Karpas-422 (cell line): ENCODE measurements around the gene PVALEF. TPM values are rescaled to one million over a fixed set of nuclear protein-coding genes. Genes with fewer than 3 reads are reported as not detected.

Experiments
- DNase-seq: peaks from one replicate; pipeline ENCODE4 v3.0.0-alpha.2; 2015
- H2AFZ ChIP-seq: fragments of 200-600 bp; sonication (generic); 2 replicates; pipeline ENCODE4 v1.6.1; 2014; ENCODE audit warnings: antibody characterized with exemption, low read length, mixed read lengths
- H3K27ac ChIP-seq: fragments of 200-600 bp; sonication (generic); 2 replicates; pipeline ENCODE4 v1.5.1; 2014; ENCODE audit warnings: mild to moderate bottlenecking, low read length, moderate library complexity
- H3K27me3 ChIP-seq: fragments of 200-600 bp; sonication (generic); 2 replicates; pipeline ENCODE4 v1.6.1; 2014; ENCODE audit warnings: low read length, mixed read lengths
- H3K36me3 ChIP-seq: fragments of 200-600 bp; sonication (generic); 2 replicates; pipeline ENCODE4 v1.6.1; 2014; ENCODE audit warnings: low read length, mixed read lengths; ENCODE audit not compliant: insufficient read depth
- H3K4me1 ChIP-seq: fragments of 200-600 bp; sonication (generic); 2 replicates; pipeline ENCODE4 v1.6.1; 2014; ENCODE audit warnings: mild to moderate bottlenecking, low read length, mixed read lengths
- H3K4me2 ChIP-seq: fragments of 200-600 bp; sonication (generic); 2 replicates; pipeline ENCODE4 v1.6.1; 2014; ENCODE audit warnings: low read length, low read depth, mild to moderate bottlenecking; ENCODE audit not compliant: poor library complexity, severe bottlenecking
- H3K4me3 ChIP-seq: fragments of 200-600 bp; sonication (generic); 2 replicates; pipeline ENCODE4 v1.5.1; 2014; ENCODE audit warnings: mild to moderate bottlenecking, antibody characterized with exemption, low read length, mixed read lengths
- H3K79me2 ChIP-seq: fragments of 200-600 bp; sonication (generic); 2 replicates; pipeline ENCODE4 v1.6.1; 2014; ENCODE audit warnings: mild to moderate bottlenecking, low read length, mixed read lengths
- H3K9ac ChIP-seq: fragments of 200-600 bp; sonication (generic); 2 replicates; pipeline ENCODE4 v1.6.0; 2014; ENCODE audit warnings: low read length
- H3K9me2 ChIP-seq: fragments of 200-600 bp; sonication (generic), shearing (Covaris generic); replicated peaks from 2 replicates; pipeline ENCODE4 v1.6.0; 2014; ENCODE audit warnings: mild to moderate bottlenecking, low read length, moderate library complexity; ENCODE audit not compliant: insufficient read depth
- H3K9me3 ChIP-seq: fragments of 300-700, 200-600 bp; sonication (generic); 2 replicates; pipeline ENCODE4 v1.6.1; 2014; ENCODE audit warnings: low read length, mixed read lengths
- H4K20me1 ChIP-seq: fragments of 200-600 bp; sonication (generic); 2 replicates; pipeline ENCODE4 v1.6.1; 2014; ENCODE audit warnings: mild to moderate bottlenecking, antibody characterized with exemption, low read length, low read depth; ENCODE audit not compliant: insufficient read depth
- total RNA-seq: library from RNA; depleted of rRNA; stranded (reverse); fragments of >200 nt; shearing (Covaris generic); gene quantifications from 2 replicates; pipeline ENCODE4 v1.2.3, GENCODE V29; 2014; ENCODE audit warnings: low replicate concordance

PVALEF gene
- total RNA-seq, 1 experiment from 2014 or later = not detected

DNA sequence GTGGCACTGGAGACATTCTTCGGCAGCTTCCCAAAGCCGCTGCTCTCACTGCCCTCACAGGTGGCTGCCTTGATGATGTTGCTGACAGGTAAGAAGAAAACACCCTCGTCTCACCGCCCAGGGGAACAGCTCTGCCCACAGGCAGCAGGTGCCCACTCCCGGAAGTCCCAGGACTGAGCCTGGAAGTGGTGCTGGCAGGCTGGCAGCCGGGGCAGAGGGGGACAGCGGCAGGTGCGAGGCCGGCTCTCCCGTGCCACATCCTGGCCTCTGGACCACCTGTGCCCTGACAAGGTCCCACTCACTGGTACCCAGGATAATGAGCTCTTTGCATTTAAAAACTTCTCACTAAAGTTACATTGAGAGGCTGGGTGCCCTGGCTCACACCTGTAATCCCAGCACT, 37.0 kb downstream of the PVALEF start:
- H3K4me3 ChIP-seq = no peak overlapping the region
- no peaks in the 10 kb centered on the region for H3K27me3 ChIP-seq
- H3K4me1 ChIP-seq = peaks cover 6% of the 10 kb centered on the region
- H3K4me2 ChIP-seq = no peak overlapping the region
- no peaks in the 10 kb centered on the region for H3K9me2 ChIP-seq
- H4K20me1 ChIP-seq = 0 out of 2 replicates have a peak, but pooled peaks cover 2% of the 10 kb centered on the region
- no peaks in the 10 kb centered on the region for H3K9me3 ChIP-seq
- H3K36me3 ChIP-seq = no peaks in the 10 kb centered on the region
- no peak for DNase-seq
- no peak overlapping the region for H3K9ac ChIP-seq
- no peak overlapping the region for H3K27ac ChIP-seq
- H2AFZ ChIP-seq = no peak overlapping the region
- H3K79me2 ChIP-seq = no peaks in the 10 kb centered on the region

DNA sequence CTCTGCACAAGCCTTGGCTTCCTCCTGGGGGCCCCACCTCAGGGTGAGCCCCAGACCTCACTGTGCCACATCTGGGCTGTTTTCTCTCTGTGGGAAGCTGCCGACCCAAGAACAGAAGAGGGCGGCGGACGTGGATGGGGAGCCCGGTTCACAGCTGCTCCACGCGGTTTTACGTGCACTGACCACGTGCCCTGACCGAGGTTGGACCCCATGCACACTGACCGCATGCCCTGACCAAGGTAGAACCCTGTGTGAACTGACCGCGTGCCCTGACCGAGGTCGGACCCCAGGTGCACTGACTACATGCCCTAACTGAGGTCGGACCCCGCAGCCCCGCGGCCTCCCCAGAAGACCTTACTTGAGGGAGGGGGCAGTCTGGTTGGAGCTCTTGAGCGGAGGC, 37.8 kb downstream of the PVALEF start:
- Histone ChIP-seq H3K4me1 (peaks cover 6% of the 10 kb centered on the region), H3K79me2 (no peaks in the 10 kb centered on the region), H3K4me2 (no peak overlapping the region), H3K9me3 (no peaks in the 10 kb centered on the region), H2AFZ (no peak overlapping the region), H3K27me3 (no peaks in the 10 kb centered on the region), H4K20me1 (0 out of 2 replicates have a peak, but pooled peaks cover 2% of the 10 kb centered on the region), H3K9me2 (no peaks in the 10 kb centered on the region), H3K36me3 (no peaks in the 10 kb centered on the region), H3K9ac (no peak overlapping the region), H3K4me3 (no peak overlapping the region), H3K27ac (no peak overlapping the region)
- no peak for DNase-seq

- H3K27ac ChIP-seq = no peak overlapping the region
- H3K4me3 ChIP-seq = no peak overlapping the region
- no peak for DNase-seq
- no peak overlapping the region for H3K9ac ChIP-seq
- no peaks in the 10 kb centered on the region for H3K27me3 ChIP-seq
- H3K36me3 ChIP-seq = no peaks in the 10 kb centered on the region
- H3K4me2 ChIP-seq = no peak overlapping the region
- no peaks in the 10 kb centered on the region for H3K9me2 ChIP-seq
- peaks cover 6% of the 10 kb centered on the region for H3K4me1 ChIP-seq
- no peaks in the 10 kb centered on the region for H3K79me2 ChIP-seq
- 0 out of 2 replicates have a peak, but pooled peaks cover 2% of the 10 kb centered on the region for H4K20me1 ChIP-seq
- no peak overlapping the region for H2AFZ ChIP-seq
- H3K9me3 ChIP-seq = no peaks in the 10 kb centered on the region
These were observed 39.3 kb downstream of the PVALEF start for GRCh38 chr17:81204578-81204977.

GRCh38 chr17:81206166-81206565, 40.9 kb downstream of the PVALEF start:
- DNase-seq = no peak
- no peaks in the 10 kb centered on the region for H4K20me1 ChIP-seq
- no peak overlapping the region for H3K27ac ChIP-seq
- no peak overlapping the region for H3K4me3 ChIP-seq
- no peak overlapping the region for H2AFZ ChIP-seq
- H3K79me2 ChIP-seq = no peaks in the 10 kb centered on the region
- no peaks in the 10 kb centered on the region for H3K27me3 ChIP-seq
- no peaks in the 10 kb centered on the region for H3K9me3 ChIP-seq
- H3K36me3 ChIP-seq = no peaks in the 10 kb centered on the region
- peaks cover 3% of the 10 kb centered on the region for H3K4me1 ChIP-seq
- H3K9ac ChIP-seq = no peak overlapping the region
- no peaks in the 10 kb centered on the region for H3K9me2 ChIP-seq
- no peak overlapping the region for H3K4me2 ChIP-seq

DNA sequence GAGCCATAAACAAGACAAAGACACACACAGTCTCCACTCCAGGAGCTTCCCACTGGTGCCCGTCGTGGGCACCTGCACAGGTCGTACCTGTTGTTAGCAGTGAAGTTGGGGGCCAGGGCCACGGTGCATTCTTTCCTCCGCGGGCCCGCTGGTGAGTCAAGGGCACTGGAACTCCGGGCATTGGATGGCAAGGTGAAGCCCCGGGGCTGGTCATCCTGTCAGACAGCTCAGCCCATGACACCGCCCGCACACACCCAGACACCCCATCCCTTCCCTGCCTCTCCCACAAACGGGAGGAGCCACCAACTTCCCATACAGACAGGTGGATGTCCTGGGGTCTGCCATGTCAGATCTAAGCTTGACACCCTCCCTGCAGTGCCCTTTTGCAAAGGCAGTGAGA, 41.4 kb downstream of the PVALEF start:
- Histone ChIP-seq H3K9me3 (no peaks in the 10 kb centered on the region), H3K4me2 (no peak overlapping the region), H3K9ac (no peak overlapping the region), H2AFZ (no peak overlapping the region), H3K36me3 (no peaks in the 10 kb centered on the region), H3K4me3 (no peak overlapping the region), H3K4me1 (no peaks in the 10 kb centered on the region; the same call in 1 of the 2 replicates), H4K20me1 (no peaks in the 10 kb centered on the region), H3K79me2 (no peaks in the 10 kb centered on the region), H3K27me3 (no peaks in the 10 kb centered on the region), H3K27ac (no peak overlapping the region), H3K9me2 (no peaks in the 10 kb centered on the region)
- no peak for DNase-seq

GRCh38 chr17:81207610-81208581, 42.6 kb downstream of the PVALEF start:
- Histone ChIP-seq H3K9me3 (no peaks in the 10 kb centered on the region), H3K4me3 (no peak overlapping the region), H3K79me2 (no peaks in the 10 kb centered on the region), H2AFZ (no peak overlapping the region), H3K9me2 (no peaks in the 10 kb centered on the region), H3K36me3 (no peaks in the 10 kb centered on the region), H3K27ac (no peak overlapping the region), H3K9ac (no peak overlapping the region), H3K4me1 (no peaks in the 10 kb centered on the region; the same call in 1 of the 2 replicates), H3K4me2 (no peak overlapping the region), H4K20me1 (no peaks in the 10 kb centered on the region), H3K27me3 (no peaks in the 10 kb centered on the region)
- DNase-seq = peak; percentile 68

GRCh38 chr17:81208651-81209050, 43.3 kb downstream of the PVALEF start:
- Histone ChIP-seq H3K9me3 (no peaks in the 10 kb centered on the region), H2AFZ (no peak overlapping the region), H3K9me2 (no peaks in the 10 kb centered on the region), H3K27ac (no peak overlapping the region), H3K4me2 (no peak overlapping the region), H3K9ac (no peak overlapping the region), H3K79me2 (no peaks in the 10 kb centered on the region), H3K4me3 (no peak overlapping the region), H3K36me3 (no peaks in the 10 kb centered on the region), H4K20me1 (no peaks in the 10 kb centered on the region), H3K27me3 (no peaks in the 10 kb centered on the region), H3K4me1 (no peaks in the 10 kb centered on the region; the same call in 1 of the 2 replicates)
- no peak for DNase-seq

GRCh38 chr17:81209141-81209540, 43.8 kb downstream of the PVALEF start:
- Histone ChIP-seq H4K20me1 (no peaks in the 10 kb centered on the region), H3K27me3 (no peaks in the 10 kb centered on the region)

More at GRCh38 chr17:81209141-81209540, 43.8 kb downstream of the PVALEF start:
- no peak overlapping the region for H3K4me2 ChIP-seq
- H3K79me2 ChIP-seq = no peaks in the 10 kb centered on the region
- H3K9me2 ChIP-seq = no peaks in the 10 kb centered on the region
- no peak overlapping the region for H2AFZ ChIP-seq
- no peak for DNase-seq
- no peak overlapping the region for H3K4me3 ChIP-seq
- H3K9me3 ChIP-seq = no peaks in the 10 kb centered on the region
- H3K9ac ChIP-seq = no peak overlapping the region
- H3K27ac ChIP-seq = no peak overlapping the region
- no peaks in the 10 kb centered on the region for H3K36me3 ChIP-seq
- H3K4me1 ChIP-seq = no peaks in the 10 kb centered on the region; the same call in 1 of the 2 replicates
